ENCODE results near the gene GTF2IRD1. TPM values are rescaled to one million over a fixed set of nuclear protein-coding genes. Genes with fewer than 3 reads are reported as not detected.

The GTF2IRD1 gene
- total RNA-seq, 4 donors from 2014 or later: 6.0 to 12.7 (median 10.2) TPM

- no peak for TF ChIP-seq CTCF (IDR thresholded peaks at IDR 0.05; ENCODE audit: low read depth)
Observed at GRCh38 chr7:74409571-74409970, 44.1 kb upstream of the GTF2IRD1 start.

GRCh38 chr7:74410772-74411171, 42.9 kb upstream of the GTF2IRD1 start:
- TF ChIP-seq CTCF (IDR thresholded peaks at IDR 0.05; ENCODE audit: low read depth): no peak

- no peak for TF ChIP-seq CTCF (IDR thresholded peaks at IDR 0.05; ENCODE audit: low read depth)
Observed at GRCh38 chr7:74412056-74412455, 41.6 kb upstream of the GTF2IRD1 start.

GRCh38 chr7:74412603-74413002, 41.1 kb upstream of the GTF2IRD1 start:
- TF ChIP-seq CTCF (IDR thresholded peaks at IDR 0.05; ENCODE audit: low read depth): no peak

- no peak for TF ChIP-seq CTCF (IDR thresholded peaks at IDR 0.05; ENCODE audit: low read depth)
Observed at GRCh38 chr7:74417419-74417971, 36.2 kb upstream of the GTF2IRD1 start.

- no peak for TF ChIP-seq CTCF (IDR thresholded peaks at IDR 0.05; ENCODE audit: low read depth)
Observed at GRCh38 chr7:74418076-74418475, 35.6 kb upstream of the GTF2IRD1 start.

GRCh38 chr7:74418538-74418937, 35.2 kb upstream of the GTF2IRD1 start:
- TF ChIP-seq CTCF (IDR thresholded peaks at IDR 0.05; ENCODE audit: low read depth): no peak
